Stimulated activated CD8-positive, alpha-beta memory T cell treated with anti-CD3 and anti-CD28 coated beads, Interleukin-12 subunit alpha, Interleukin-12 subunit beta, amount 100 ng/mL, for 1 hour (primary cell): Measurements from ENCODE around the gene SLCO3A1.

Source experiments
- DNase-seq: peaks from one replicate; pipeline ENCODE4 v3.0.0-alpha.2; 2020; ENCODE audit warnings: low read depth

The SLCO3A1 gene

GRCh38 chr15:91861223-91861622 lies 7.7 kb downstream of the SLCO3A1 start:
- no peak for DNase-seq

DNA sequence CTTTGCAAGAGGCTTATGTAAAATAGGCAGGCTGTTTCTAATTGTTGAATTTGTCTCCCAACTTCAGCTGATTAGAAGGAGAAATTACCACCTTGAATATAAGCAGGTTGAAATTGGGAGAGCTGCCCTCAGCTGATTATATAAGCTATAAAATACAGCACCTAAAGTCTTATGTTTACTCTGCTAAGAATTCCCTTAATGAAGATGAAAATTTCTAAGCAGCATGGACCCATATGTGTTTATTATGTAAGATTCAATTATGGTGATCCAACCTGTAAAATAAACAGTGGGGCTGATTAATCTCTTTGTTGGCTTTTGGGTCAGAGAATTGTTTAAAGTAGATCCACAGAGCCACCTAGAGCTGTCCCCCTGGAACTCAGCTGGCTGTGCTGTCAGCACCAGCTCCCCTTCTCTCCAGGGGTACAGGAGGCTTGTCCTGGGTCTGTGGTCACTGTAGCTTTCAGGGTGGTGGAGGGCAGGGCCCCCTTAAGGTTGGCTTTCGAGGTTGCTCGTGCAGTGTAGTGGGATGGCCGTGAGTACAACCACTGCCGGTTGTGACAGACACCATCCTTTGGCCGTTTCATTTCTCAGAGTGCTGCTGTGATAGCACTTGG lies 9.5 kb downstream of the SLCO3A1 start:
- DNase-seq: no peak

- no peak for DNase-seq
Observed at GRCh38 chr15:91863621-91864255, 10.2 kb downstream of the SLCO3A1 start.

- no peak for DNase-seq
Observed at GRCh38 chr15:91864664-91865063, 11.2 kb downstream of the SLCO3A1 start.

- DNase-seq: no peak
Observed at GRCh38 chr15:91865486-91865885, 12.0 kb downstream of the SLCO3A1 start.

DNA sequence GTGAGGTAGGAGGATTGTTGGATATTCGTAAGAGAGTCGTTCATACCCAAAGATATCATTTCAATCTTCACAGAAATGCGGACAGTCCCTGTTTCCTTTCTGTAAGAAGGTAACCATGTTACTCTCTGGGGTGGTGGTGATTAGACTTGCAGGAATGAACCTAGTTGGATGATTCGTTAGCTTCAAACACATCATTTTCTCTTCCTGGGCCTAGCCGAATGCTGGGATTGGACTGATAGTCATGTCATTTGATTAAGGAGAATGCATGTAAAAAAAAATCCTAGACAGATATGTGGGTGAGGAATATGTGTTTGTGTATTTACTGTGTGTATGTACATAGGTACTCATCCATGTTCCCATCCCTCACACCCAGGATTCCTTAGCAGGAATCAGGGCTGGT lies 12.4 kb downstream of the SLCO3A1 start:
- DNase-seq: no peak

DNA sequence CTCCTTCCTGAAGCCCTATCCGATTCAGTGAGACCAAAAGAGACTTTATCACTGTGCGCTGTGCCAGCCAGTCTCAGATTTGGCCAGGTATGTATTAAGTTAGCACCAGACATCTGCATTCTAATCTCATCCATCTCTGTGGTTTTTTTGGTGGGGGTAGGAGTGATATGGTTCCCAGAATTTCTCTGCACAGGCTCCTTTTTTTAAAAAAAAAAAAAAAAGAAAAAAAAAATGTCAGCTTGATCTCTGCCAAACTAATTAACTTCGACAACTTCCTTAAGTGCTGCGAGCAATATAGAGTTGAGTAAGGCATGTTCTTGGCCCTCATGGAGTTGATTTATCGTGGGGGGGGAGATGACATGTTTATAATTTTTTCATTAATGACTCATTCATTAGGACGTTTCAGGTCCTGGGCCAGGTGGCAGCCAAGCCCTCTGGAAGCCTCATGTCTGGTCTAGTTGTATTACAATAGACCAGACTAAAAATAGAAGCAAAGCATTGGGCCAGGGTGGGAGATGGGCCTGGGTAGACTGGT lies 12.9 kb downstream of the SLCO3A1 start:
- DNase-seq: no peak

- no peak for DNase-seq
Observed at GRCh38 chr15:91866971-91867372, 13.5 kb downstream of the SLCO3A1 start.

DNA sequence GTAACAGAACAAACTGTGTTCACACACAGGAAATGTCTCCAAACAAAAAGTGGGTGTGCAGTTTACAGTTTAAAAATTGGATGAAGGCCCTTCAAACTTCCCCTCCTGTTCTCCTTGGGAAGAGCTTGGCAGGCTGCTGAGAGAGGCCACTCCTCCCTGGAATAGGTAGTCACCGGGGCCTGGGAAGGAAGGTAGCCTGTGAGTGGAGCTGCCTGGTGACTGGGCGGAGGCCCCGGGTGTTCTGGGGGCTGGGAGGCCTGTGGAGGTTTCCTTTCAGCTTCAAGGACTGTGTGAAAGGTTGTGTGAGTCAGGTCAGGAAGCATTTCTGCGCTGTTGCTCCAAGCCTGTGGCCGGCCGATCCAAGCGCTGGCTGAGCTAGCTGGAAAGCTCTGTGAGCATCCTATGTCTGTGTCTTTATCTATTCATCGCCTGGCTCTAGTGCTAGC lies 14.1 kb downstream of the SLCO3A1 start:
- no peak for DNase-seq

GRCh38 chr15:91870876-91871537 lies 17.5 kb downstream of the SLCO3A1 start:
- DNase-seq: no peak

DNA sequence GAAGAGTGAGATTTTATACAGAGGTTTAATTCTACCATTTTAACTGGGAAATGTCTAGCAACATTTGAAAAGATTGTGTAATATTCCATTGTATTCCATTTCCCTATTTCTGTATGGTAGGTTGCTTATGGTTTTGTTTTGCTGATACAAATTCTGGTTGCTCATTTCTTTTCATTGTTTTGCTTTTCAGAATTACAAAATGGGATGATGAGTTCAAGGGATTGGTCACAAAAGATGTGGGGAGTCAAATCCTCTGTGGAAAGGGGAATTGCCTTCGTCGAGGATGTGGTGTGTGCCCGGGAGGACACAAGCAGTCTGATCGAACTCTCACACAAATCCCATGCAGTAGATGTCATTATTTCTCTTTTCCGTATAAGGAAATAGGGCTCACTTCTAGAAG lies 18.3 kb downstream of the SLCO3A1 start:
- no peak for DNase-seq

- DNase-seq: no peak
Observed at GRCh38 chr15:91872356-91873137, 19.0 kb downstream of the SLCO3A1 start.

- DNase-seq: no peak
Observed at GRCh38 chr15:91873138-91873536, 19.6 kb downstream of the SLCO3A1 start.

DNA sequence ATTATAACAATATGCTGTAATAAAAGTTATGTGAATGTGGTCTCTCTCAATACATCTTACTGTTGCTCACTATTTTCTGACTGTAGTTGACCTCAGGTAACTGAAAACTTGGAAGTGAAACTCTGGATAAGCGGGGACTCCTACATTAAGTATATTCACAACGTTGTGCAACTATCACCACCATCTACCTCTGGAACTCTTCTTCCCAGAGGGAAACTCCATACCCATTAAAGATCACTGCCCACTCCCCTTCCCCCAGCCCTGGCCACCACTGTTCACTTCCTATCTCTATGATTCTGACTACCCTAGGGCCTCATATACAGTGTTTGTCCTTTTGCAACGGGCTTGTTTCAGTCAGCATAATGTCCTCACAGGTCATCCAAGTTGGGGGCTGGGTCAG lies 20.7 kb downstream of the SLCO3A1 start:
- no peak for DNase-seq

- DNase-seq: no peak
Observed at GRCh38 chr15:91874992-91875660, 21.6 kb downstream of the SLCO3A1 start.

GRCh38 chr15:91876187-91876586 lies 22.7 kb downstream of the SLCO3A1 start:
- DNase-seq: no peak

DNA sequence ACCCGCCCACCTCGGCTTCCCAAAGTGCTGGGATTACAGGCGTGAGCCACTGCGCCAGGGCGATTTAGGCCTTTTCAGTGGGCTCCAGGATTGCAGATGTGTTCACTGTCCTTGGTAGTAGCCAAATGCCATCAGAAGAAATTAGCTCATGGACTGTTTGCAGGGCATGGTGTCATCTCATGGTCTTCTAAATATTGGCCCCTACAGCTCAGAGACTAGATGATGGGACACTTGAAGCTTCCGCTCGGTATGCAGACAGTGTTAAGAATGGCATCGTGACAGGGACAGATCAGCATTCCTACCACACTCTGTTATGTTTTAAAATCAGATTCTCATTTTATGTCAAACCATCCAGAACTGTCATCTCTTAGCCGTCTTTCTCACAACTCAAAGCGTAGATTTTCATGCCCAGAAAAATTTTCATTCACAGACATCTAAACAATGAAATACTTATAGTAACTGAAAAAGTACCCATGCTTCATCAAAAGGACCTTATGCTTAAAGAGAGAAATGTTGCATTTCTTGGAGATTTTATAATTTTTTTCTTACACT lies 24.9 kb downstream of the SLCO3A1 start:
- no peak for DNase-seq

DNA sequence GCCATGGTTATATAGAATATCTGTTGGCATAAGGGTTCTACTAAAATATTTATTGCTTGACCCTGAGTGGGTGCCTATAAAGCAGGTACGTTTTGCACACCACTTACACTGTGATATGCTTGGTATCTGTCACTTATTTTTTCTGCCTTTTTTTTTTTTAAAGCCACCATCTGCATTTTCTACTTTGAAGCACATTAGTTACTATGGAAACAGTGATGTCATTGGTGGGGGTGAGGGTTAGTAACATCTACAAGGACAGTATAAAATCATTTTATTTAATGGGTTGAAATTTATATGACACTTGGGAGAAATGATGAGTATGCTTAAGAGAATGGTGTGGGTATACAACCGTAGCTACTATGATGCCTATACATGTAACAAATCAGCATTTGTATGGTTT lies 25.6 kb downstream of the SLCO3A1 start:
- DNase-seq: no peak

DNA sequence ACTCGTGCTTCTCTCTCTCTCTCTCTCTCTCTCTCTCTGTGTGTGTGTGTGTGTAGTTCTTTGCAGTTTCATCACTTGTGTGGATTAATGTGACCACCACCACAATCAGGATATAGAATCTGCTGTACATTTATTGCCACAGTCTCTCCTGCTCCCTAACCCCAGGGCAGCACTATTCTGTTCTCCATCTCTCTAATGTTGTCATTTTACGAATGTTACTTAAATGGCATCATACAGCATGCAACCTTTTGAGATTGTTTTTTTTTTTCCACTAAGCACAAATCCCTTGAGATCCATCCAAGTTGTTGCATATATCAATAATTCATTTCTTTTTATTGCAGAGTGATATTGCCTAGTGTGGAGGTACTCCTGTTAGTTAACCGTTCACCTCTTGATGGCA lies 26.9 kb downstream of the SLCO3A1 start:
- DNase-seq: no peak

- no peak for DNase-seq
Observed at GRCh38 chr15:91881569-91882297, 28.2 kb downstream of the SLCO3A1 start.
